Measurements from ENCODE around the gene ECE1. TPM values are rescaled to one million over a fixed set of nuclear protein-coding genes. Genes with fewer than 3 reads are reported as not detected.

ECE1 gene
- total and polyA plus RNA-seq, 2 of the 13 experiments (the other 11 are each of a cell fraction or from before 2014, with no cell fraction given): 13.5 to 21.2 TPM

- WGBS (ENCODE audit: low lambda C conversion rate): 53% methylated on average over 5 of the region's 5 CpGs
- Histone ChIP-seq H3K27me3 (ENCODE audit: control insufficient read depth in 1 of 2, insufficient read depth in 2 of 2, low read length in 2 of 2) (no peaks in the 10 kb centered on the region; a peak in 1 of 5 replicates), H2AFZ (ENCODE audit: low read length) (no peak overlapping the region), H3K27ac (ENCODE audit: extremely low read length, insufficient read depth, low read length) (no peak overlapping the region), H3K9ac (ENCODE audit: insufficient read depth, low read depth, low read length) (no peak overlapping the region), H3K9me3 (ENCODE audit: low read length) (no peaks in the 10 kb centered on the region), H3K4me1 (ENCODE audit: insufficient read depth, low read length) (no peaks in the 10 kb centered on the region), H3K79me2 (ENCODE audit: insufficient read depth, low read length) (no peaks in the 10 kb centered on the region), H3K36me3 (replicated peaks in 1 of 2; ENCODE audit: control insufficient read depth in 1 of 2, insufficient read depth in 2 of 2, low read length in 2 of 2) (no peaks in the 10 kb centered on the region), H3K4me3 (replicated peaks in 1 of 3; ENCODE audit: insufficient read depth in 1 of 3, low read depth in 2 of 3, low read length in 3 of 3) (no peak overlapping the region), H3K4me2 (ENCODE audit: low read depth, low read length) (no peak overlapping the region), H4K20me1 (ENCODE audit: insufficient read depth, low read length) (no peaks in the 10 kb centered on the region)
- FAIRE-seq: no peak
- in situ Hi-C loops (cut with HindIII; ENCODE audit: extremely low pct_ligation_motif_present, low pct_unique_long_range_greater_than_20kb) (loop anchor here (25.0 kb wide), 1 partner anchor 198 kb away; no protein-coding TSS in a partner anchor), intact Hi-C loops (cut with micrococcal nuclease; ENCODE audit: unreplicated experiment) (no loop called here)
- no peak for DNase-seq (ENCODE audit: low spot score)
- ChIA-PET CTCF (ENCODE audit: low intra/inter-chr PET ratio, low total read pairs) (no interaction called here), POLR2A (no interaction called here)
- no peak for ATAC-seq
- BruUV-seq (replicated peaks): no TSS peak
- TF ChIP-seq ZC3H4 (CRISPR knock-in tag; IDR thresholded peaks at IDR 0.05; ENCODE audit: borderline replicate concordance) (no peak), ZNF549 (CRISPR knock-in tag; IDR thresholded peaks at IDR 0.05) (no peak), GLI4 (CRISPR knock-in tag; IDR thresholded peaks at IDR 0.05; ENCODE audit: borderline replicate concordance) (no peak), ZNF644 (CRISPR knock-in tag; IDR thresholded peaks at IDR 0.05; ENCODE audit: low read depth) (no peak), SMAD1 (CRISPR knock-in tag; IDR thresholded peaks at IDR 0.05; ENCODE audit: borderline replicate concordance, low read depth) (no peak), SMYD3 (CRISPR knock-in tag; IDR thresholded peaks at IDR 0.05) (no peak), THAP8 (CRISPR knock-in tag; IDR thresholded peaks at IDR 0.05; ENCODE audit: borderline replicate concordance) (no peak), ZNF691 (CRISPR knock-in tag; IDR thresholded peaks at IDR 0.05; ENCODE audit: borderline replicate concordance, low read depth) (no peak), JDP2 (CRISPR knock-in tag; IDR thresholded peaks at IDR 0.05; ENCODE audit: borderline replicate concordance) (no peak), ZHX2 (IDR thresholded peaks at IDR 0.05; ENCODE audit: low read depth) (no peak), ZHX2 (CRISPR knock-in tag; IDR thresholded peaks at IDR 0.05; ENCODE audit: borderline replicate concordance) (no peak), RARA (CRISPR knock-in tag; IDR thresholded peaks at IDR 0.05) (no peak), PHF21A (CRISPR knock-in tag; IDR thresholded peaks at IDR 0.05) (no peak), ZBTB4 (CRISPR knock-in tag; IDR thresholded peaks at IDR 0.05; ENCODE audit: borderline replicate concordance) (no peak), MXI1 (IDR thresholded peaks at IDR 0.05; ENCODE audit: borderline replicate concordance, low read depth, low read length) (no peak)
Observed at GRCh38 chr1:21185221-21185731, 105.0 kb downstream of the ECE1 start.

Measured in HepG2 (cell line).